ENCODE measurements around the gene FMO3.

DNA sequence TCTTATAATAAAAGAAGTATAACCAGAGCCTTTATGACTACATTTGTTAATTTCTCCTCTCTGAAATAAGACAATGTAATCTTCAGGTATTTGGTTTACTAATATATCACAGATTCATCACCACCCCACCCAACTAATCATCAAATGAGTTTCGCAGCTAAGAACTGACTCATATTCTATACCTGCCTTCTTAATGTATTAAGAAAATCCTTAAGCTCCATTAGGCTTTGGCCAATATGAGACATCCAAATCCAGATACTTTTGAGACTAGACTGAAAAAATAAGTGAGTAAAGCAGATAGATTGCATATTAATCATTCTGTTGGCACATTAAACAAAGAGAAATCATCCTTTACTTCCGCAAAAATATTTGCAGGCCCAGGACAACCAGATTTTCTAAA lies 75.7 kb downstream of the FMO3 start:
- TF ChIP-seq, protein P1, sequence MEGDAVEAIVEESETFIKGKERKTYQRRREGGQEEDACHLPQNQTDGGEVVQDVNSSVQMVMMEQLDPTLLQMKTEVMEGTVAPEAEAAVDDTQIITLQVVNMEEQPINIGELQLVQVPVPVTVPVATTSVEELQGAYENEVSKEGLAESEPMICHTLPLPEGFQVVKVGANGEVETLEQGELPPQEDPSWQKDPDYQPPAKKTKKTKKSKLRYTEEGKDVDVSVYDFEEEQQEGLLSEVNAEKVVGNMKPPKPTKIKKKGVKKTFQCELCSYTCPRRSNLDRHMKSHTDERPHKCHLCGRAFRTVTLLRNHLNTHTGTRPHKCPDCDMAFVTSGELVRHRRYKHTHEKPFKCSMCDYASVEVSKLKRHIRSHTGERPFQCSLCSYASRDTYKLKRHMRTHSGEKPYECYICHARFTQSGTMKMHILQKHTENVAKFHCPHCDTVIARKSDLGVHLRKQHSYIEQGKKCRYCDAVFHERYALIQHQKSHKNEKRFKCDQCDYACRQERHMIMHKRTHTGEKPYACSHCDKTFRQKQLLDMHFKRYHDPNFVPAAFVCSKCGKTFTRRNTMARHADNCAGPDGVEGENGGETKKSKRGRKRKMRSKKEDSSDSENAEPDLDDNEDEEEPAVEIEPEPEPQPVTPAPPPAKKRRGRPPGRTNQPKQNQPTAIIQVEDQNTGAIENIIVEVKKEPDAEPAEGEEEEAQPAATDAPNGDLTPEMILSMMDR (IDR thresholded peaks at IDR 0.05), result no peak
- no peak for TF ChIP-seq POLR2A (IDR thresholded peaks at IDR 0.05)

Data from body of pancreas (tissue), 4 donors.